Measurements from ENCODE around the gene RNF144A.
A peak's percentile ranks its signal among the peaks of the same experiment; 100 is the strongest.

RNF144A gene

GRCh38 chr2:6922201-6922656, 5.0 kb downstream of the RNF144A start:
- DNase-seq (ENCODE audit: low spot score): no peak
- no peak overlapping the region for H3K4me3 ChIP-seq (ENCODE audit: severe bottlenecking)

GRCh38 chr2:6923319-6923718, 6.1 kb downstream of the RNF144A start:
- no peak for DNase-seq (ENCODE audit: low spot score)
- no peaks in the 10 kb centered on the region for H3K9me3 ChIP-seq (ENCODE audit: severe bottlenecking)
- no peaks in the 10 kb centered on the region for H3K36me3 ChIP-seq (ENCODE audit: low read depth)
- TF ChIP-seq, protein P1, sequence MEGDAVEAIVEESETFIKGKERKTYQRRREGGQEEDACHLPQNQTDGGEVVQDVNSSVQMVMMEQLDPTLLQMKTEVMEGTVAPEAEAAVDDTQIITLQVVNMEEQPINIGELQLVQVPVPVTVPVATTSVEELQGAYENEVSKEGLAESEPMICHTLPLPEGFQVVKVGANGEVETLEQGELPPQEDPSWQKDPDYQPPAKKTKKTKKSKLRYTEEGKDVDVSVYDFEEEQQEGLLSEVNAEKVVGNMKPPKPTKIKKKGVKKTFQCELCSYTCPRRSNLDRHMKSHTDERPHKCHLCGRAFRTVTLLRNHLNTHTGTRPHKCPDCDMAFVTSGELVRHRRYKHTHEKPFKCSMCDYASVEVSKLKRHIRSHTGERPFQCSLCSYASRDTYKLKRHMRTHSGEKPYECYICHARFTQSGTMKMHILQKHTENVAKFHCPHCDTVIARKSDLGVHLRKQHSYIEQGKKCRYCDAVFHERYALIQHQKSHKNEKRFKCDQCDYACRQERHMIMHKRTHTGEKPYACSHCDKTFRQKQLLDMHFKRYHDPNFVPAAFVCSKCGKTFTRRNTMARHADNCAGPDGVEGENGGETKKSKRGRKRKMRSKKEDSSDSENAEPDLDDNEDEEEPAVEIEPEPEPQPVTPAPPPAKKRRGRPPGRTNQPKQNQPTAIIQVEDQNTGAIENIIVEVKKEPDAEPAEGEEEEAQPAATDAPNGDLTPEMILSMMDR (IDR thresholded peaks at IDR 0.05; ENCODE audit: poor library complexity, severe bottlenecking): no peak
- no peak for ATAC-seq (ENCODE audit: low read depth)
- no peak overlapping the region for H3K27ac ChIP-seq (ENCODE audit: poor library complexity, severe bottlenecking)
- peaks cover under 1% of the 10 kb centered on the region for H3K27me3 ChIP-seq (ENCODE audit: insufficient read depth, poor library complexity, severe bottlenecking)
- H3K4me1 ChIP-seq (ENCODE audit: insufficient read depth, poor library complexity, severe bottlenecking): no peaks in the 10 kb centered on the region
- no peak overlapping the region for H3K4me3 ChIP-seq (ENCODE audit: severe bottlenecking)

More at GRCh38 chr2:6922201-6922656, 5.0 kb downstream of the RNF144A start:
- Histone ChIP-seq H3K4me1 (ENCODE audit: insufficient read depth, poor library complexity, severe bottlenecking) (no peaks in the 10 kb centered on the region), H3K27ac (ENCODE audit: poor library complexity, severe bottlenecking) (no peak overlapping the region), H3K27me3 (ENCODE audit: insufficient read depth, poor library complexity, severe bottlenecking) (peaks cover 4% of the 10 kb centered on the region), H3K9me3 (ENCODE audit: severe bottlenecking) (no peaks in the 10 kb centered on the region), H3K36me3 (ENCODE audit: low read depth) (no peaks in the 10 kb centered on the region)
- TF ChIP-seq, protein P1 (IDR thresholded peaks at IDR 0.05; ENCODE audit: poor library complexity, severe bottlenecking): peak; percentile 22
- ATAC-seq (ENCODE audit: low read depth): peak; percentile 46; the same call in 2 of the 3 replicates

- H3K27ac ChIP-seq (ENCODE audit: poor library complexity, severe bottlenecking): no peak overlapping the region
- ATAC-seq (ENCODE audit: low read depth) (no peak), DNase-seq (ENCODE audit: low spot score) (no peak)
- no peaks in the 10 kb centered on the region for H3K27me3 ChIP-seq (ENCODE audit: insufficient read depth, poor library complexity, severe bottlenecking)
- no peaks in the 10 kb centered on the region for H3K4me1 ChIP-seq (ENCODE audit: insufficient read depth, poor library complexity, severe bottlenecking)
- TF ChIP-seq, protein P1 (IDR thresholded peaks at IDR 0.05; ENCODE audit: poor library complexity, severe bottlenecking): no peak
- no peak overlapping the region for H3K4me3 ChIP-seq (ENCODE audit: severe bottlenecking)
- no peaks in the 10 kb centered on the region for H3K9me3 ChIP-seq (ENCODE audit: severe bottlenecking)
- H3K36me3 ChIP-seq (ENCODE audit: low read depth): no peaks in the 10 kb centered on the region
Observed at GRCh38 chr2:6924101-6924923, 7.1 kb downstream of the RNF144A start.

- no peaks in the 10 kb centered on the region for H3K9me3 ChIP-seq (ENCODE audit: severe bottlenecking)
- H3K4me1 ChIP-seq (ENCODE audit: insufficient read depth, poor library complexity, severe bottlenecking): no peaks in the 10 kb centered on the region
- TF ChIP-seq, protein P1 (IDR thresholded peaks at IDR 0.05; ENCODE audit: poor library complexity, severe bottlenecking): no peak
- DNase-seq (ENCODE audit: low spot score): no peak
- no peak overlapping the region for H3K4me3 ChIP-seq (ENCODE audit: severe bottlenecking)
- no peaks in the 10 kb centered on the region for H3K36me3 ChIP-seq (ENCODE audit: low read depth)
- H3K27ac ChIP-seq (ENCODE audit: poor library complexity, severe bottlenecking): no peak overlapping the region
- ATAC-seq (ENCODE audit: low read depth): no peak
- no peaks in the 10 kb centered on the region for H3K27me3 ChIP-seq (ENCODE audit: insufficient read depth, poor library complexity, severe bottlenecking)
Observed at GRCh38 chr2:6924924-6925409, 7.8 kb downstream of the RNF144A start.
